Loucy (cell line): ENCODE results near the gene METTL15.

ENCODE experiments used
- H2AFZ ChIP-seq: fragments of 200-600 bp; sonication (generic); 2 replicates; pipeline ENCODE4 v1.6.0; 2016; ENCODE audit warnings: antibody characterized with exemption, mild to moderate bottlenecking, low read length, moderate library complexity
- H3F3A ChIP-seq: fragments of 200-600 bp; 2 replicates; pipeline ENCODE4 v1.6.0; 2016; ENCODE audit warnings: antibody characterized with exemption, low read depth, mild to moderate bottlenecking
- H3K27me3 ChIP-seq: fragments of 200-600 bp; sonication (generic); 2 replicates; pipeline ENCODE4 v1.6.1; 2014; ENCODE audit warnings: low read length, mild to moderate bottlenecking; ENCODE audit not compliant: insufficient read depth, poor library complexity, severe bottlenecking
- H3K36me3 ChIP-seq: fragments of 200-600 bp; sonication (generic); 2 replicates; pipeline ENCODE4 v1.6.1; 2016; ENCODE audit warnings: low read length; ENCODE audit not compliant: insufficient read depth
- H3K4me1 ChIP-seq: fragments of 200-600 bp; sonication (generic); 2 replicates; pipeline ENCODE4 v1.5.1; 2014; ENCODE audit warnings: low read length, mild to moderate bottlenecking; ENCODE audit not compliant: insufficient read depth, poor library complexity, severe bottlenecking
- H3K4me2 ChIP-seq: fragments of 200-600 bp; sonication (generic); 2 replicates; pipeline ENCODE4 v1.6.0; 2014; ENCODE audit warnings: antibody characterized with exemption, low read length, low read depth, mild to moderate bottlenecking; ENCODE audit not compliant: poor library complexity, severe bottlenecking
- H3K4me3 ChIP-seq: fragments of 200-600 bp; sonication (generic); 2 replicates; pipeline ENCODE4 v1.5.1; 2014; ENCODE audit warnings: low read length, mild to moderate bottlenecking, mixed read lengths; ENCODE audit not compliant: poor library complexity, severe bottlenecking
- H3K79me2 ChIP-seq: fragments of 200-600 bp; sonication (generic); 2 replicates; pipeline ENCODE4 v1.6.1; 2014; ENCODE audit warnings: low read length; ENCODE audit not compliant: insufficient read depth
- H3K9ac ChIP-seq: fragments of 200-600 bp; sonication (generic); 2 replicates; pipeline ENCODE4 v1.6.0; 2014; ENCODE audit warnings: mild to moderate bottlenecking, low read depth, low read length, moderate library complexity; ENCODE audit not compliant: poor library complexity, severe bottlenecking
- H3K9me2 ChIP-seq: fragments of 200-600 bp; sonication (generic); replicated peaks from 2 replicates; pipeline ENCODE4 v1.6.1; 2016; ENCODE audit warnings: low read depth, low read length, mixed read lengths
- H3K9me3 ChIP-seq: fragments of 200-600 bp; sonication (generic); 2 replicates; pipeline ENCODE4 v1.6.1; 2014; ENCODE audit warnings: mild to moderate bottlenecking, antibody characterized with exemption, low read length, low read depth; ENCODE audit not compliant: insufficient read depth
- H4K20me1 ChIP-seq: fragments of 200-600 bp; sonication (generic); 2 replicates; pipeline ENCODE4 v1.6.0; 2014; ENCODE audit warnings: antibody characterized with exemption, low read length, mild to moderate bottlenecking; ENCODE audit not compliant: insufficient read depth, poor library complexity, severe bottlenecking
- CTCF ChIP-seq: fragments of 200-600 bp; sonication (generic); conservative IDR thresholded peaks from 2 replicates; pipeline ENCODE4 v1.5.1; 2014; ENCODE audit warnings: mild to moderate bottlenecking, antibody characterized with exemption, low read length
- EZH2phosphoT487 ChIP-seq: fragments of 200-600 bp; IDR thresholded peaks from 2 replicates; pipeline ENCODE4 v1.6.1; 2018; ENCODE audit warnings: antibody characterized with exemption, mild to moderate bottlenecking, moderate library complexity, borderline replicate concordance

METTL15 gene

DNA sequence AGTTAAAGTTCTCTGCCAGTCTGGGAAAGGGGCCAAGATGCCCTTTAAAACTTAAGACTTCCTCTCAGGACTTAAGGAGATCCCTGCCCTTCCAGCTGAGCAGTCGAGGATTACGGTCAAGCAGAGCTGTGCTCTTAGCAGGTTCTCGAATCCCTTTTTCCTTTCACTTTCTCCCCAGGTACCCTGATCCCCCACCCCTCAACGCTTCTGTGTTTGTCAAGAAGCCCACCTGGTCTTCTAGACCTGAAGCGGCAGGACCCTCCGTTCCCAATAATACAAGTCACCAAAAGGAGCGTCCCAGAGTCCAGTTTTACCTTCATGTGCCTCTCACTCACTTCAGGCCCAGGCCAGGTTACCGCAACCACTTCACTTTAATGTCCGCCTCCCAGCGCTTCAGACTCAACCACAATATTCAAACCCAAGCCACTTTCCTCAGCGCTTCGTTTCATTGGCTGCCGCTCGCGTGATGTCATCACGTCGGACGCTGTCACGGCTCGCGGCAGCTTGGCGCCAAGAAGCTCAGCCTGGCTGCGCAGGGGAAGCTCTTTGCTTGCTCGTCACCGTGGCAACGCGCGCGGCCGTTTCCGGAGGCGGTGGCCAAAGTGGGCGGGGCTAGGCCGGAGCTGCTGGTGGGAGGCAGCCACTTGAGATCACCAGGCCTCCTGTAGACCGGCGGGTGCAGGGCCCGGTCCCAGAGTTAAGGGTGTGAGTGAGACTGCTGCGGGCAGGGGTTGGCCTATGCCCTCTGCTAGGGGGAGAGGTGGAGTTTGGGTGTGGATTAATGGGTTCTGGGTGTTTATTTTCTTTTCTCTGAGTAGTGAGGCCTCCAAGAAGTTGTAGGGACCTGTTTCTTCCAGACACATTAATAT lies at the start of gene METTL15, which contains the start of gene KIF18A:
TSS of gene METTL15 (plus strand) at position 639 of the 869 bp plus-strand sequence. CDS start 4,947 bp downstream, outside the sequence.
TSS of gene KIF18A (minus strand) at position 407 of the 869 bp plus-strand sequence. CDS start 10,209 bp downstream, outside the sequence.
- no peaks in the 10 kb centered on the region for H3K9me2 ChIP-seq
- peak within 1 kb of the TSS; percentile 90 for H3K9ac ChIP-seq
- H3K4me3 ChIP-seq, result peak within 1 kb of the TSS; percentile 90
- TF ChIP-seq CTCF, result no peak
- no peak for TF ChIP-seq EZH2phosphoT487
- H2AFZ ChIP-seq, result peak within 1 kb of the TSS; percentile 82
- peaks cover 89% of the 10 kb centered on the region for H3K79me2 ChIP-seq
- no peaks in the 10 kb centered on the region for H3K27me3 ChIP-seq
- H3K4me1 ChIP-seq, result peaks cover 68% of the 10 kb centered on the region
- peaks cover 20% of the 10 kb centered on the region for H4K20me1 ChIP-seq
- H3K36me3 ChIP-seq, result no peaks in the 10 kb centered on the region
- no peaks in the 10 kb centered on the region for H3F3A ChIP-seq
- H3K4me2 ChIP-seq, result peak within 1 kb of the TSS; percentile 89
- no peaks in the 10 kb centered on the region for H3K9me3 ChIP-seq

DNA sequence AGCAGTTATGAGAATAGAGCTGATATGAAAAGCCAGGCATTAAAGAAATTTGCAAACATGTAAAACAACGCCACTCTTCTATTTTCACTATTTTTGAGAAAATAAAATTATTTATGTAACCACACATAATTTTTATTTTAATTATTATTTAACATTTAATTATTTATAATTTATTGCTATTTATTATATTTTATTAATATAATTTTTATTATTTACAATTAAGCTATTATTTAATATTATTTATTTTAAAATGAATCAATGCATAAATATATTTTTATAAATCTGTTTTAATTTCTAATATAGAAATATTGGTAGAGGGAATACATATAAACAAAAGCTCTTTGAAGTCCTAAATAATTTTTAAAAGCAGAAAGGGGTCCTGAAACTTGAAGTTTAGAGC lies 36.9 kb upstream of the METTL15 start:
- Histone ChIP-seq H3K4me3 (no peak overlapping the region), H3K9me2 (no peaks in the 10 kb centered on the region), H2AFZ (no peak overlapping the region), H3K36me3 (peaks cover 40% of the 10 kb centered on the region), H3K27me3 (no peaks in the 10 kb centered on the region), H3K4me1 (no peaks in the 10 kb centered on the region), H3F3A (no peaks in the 10 kb centered on the region), H4K20me1 (no peaks in the 10 kb centered on the region), H3K79me2 (no peaks in the 10 kb centered on the region), H3K9ac (no peak overlapping the region), H3K9me3 (no peaks in the 10 kb centered on the region), H3K4me2 (no peak overlapping the region)
- no peak for TF ChIP-seq CTCF
- no peak for TF ChIP-seq EZH2phosphoT487

GRCh38 chr11:28072321-28072720 lies 35.9 kb upstream of the METTL15 start:
- Histone ChIP-seq H2AFZ (no peak overlapping the region), H3K9me3 (no peaks in the 10 kb centered on the region), H4K20me1 (no peaks in the 10 kb centered on the region), H3K27me3 (no peaks in the 10 kb centered on the region), H3K4me2 (no peak overlapping the region), H3K79me2 (no peaks in the 10 kb centered on the region), H3F3A (no peaks in the 10 kb centered on the region), H3K4me3 (no peak overlapping the region), H3K36me3 (peaks cover 46% of the 10 kb centered on the region), H3K9ac (no peak overlapping the region), H3K9me2 (no peaks in the 10 kb centered on the region), H3K4me1 (no peaks in the 10 kb centered on the region)
- TF ChIP-seq EZH2phosphoT487, result no peak
- no peak for TF ChIP-seq CTCF
